HepG2 (cell line): ENCODE measurements around the gene FNDC7. TPM values are rescaled to one million over a fixed set of nuclear protein-coding genes. Genes with fewer than 3 reads are reported as not detected.
A peak's percentile ranks its signal among the peaks of the same experiment; 100 is the strongest.

Experiments
- BCL6 ChIP-seq: IDR thresholded peaks from 2 replicates; pipeline ENCODE4 v1.6.1; 2016; ENCODE audit warnings: missing genetic modification reagents, missing compliant biosample characterization
- CBX5 ChIP-seq: sonication (generic); formaldehyde crosslinking; IDR thresholded peaks from 2 replicates; pipeline ENCODE4 v1.4.0; 2020; ENCODE audit warnings: missing genetic modification reagents, borderline replicate concordance
- FOSL1 ChIP-seq: sonication (generic); formaldehyde crosslinking; IDR thresholded peaks from 2 replicates; pipeline ENCODE4 v1.9.0; 2021; ENCODE audit warnings: missing genetic modification reagents, borderline replicate concordance
- HNF4A ChIP-seq: sonication (generic); formaldehyde crosslinking; IDR thresholded peaks from 2 replicates; pipeline ENCODE4 v1.4.0; 2020; ENCODE audit warnings: missing genetic modification reagents
- ISL2 ChIP-seq: sonication (generic); formaldehyde crosslinking; IDR thresholded peaks from 2 replicates; pipeline ENCODE4 v1.5.0; 2020; ENCODE audit warnings: missing genetic modification reagents
- KLF6 ChIP-seq: IDR thresholded peaks from 2 replicates; pipeline ENCODE4 v1.8.0; 2016; ENCODE audit warnings: missing biosample characterization, missing genetic modification reagents
- MXI1 ChIP-seq: IDR thresholded peaks from 3 replicates; pipeline ENCODE4 v1.6.1; 2012; ENCODE audit warnings: low read depth, low read length, inconsistent platforms, borderline replicate concordance
- MYC ChIP-seq: sonication (generic); formaldehyde crosslinking; IDR thresholded peaks from 2 replicates; pipeline ENCODE4 v1.9.0; 2021; ENCODE audit warnings: missing genetic modification reagents, borderline replicate concordance
- RXRA ChIP-seq: sonication (generic); formaldehyde crosslinking; IDR thresholded peaks from 2 replicates; pipeline ENCODE4 v1.5.1; 2020; ENCODE audit warnings: missing genetic modification reagents
- SCMH1 ChIP-seq: sonication (generic); formaldehyde crosslinking; IDR thresholded peaks from 2 replicates; pipeline ENCODE4 v1.9.0; 2021; ENCODE audit warnings: missing genetic modification reagents, mild to moderate bottlenecking, borderline replicate concordance
- SRSF9 ChIP-seq: fragments of 200-400 bp; formaldehyde crosslinking; IDR thresholded peaks from 2 replicates; pipeline ENCODE4 v1.6.1; 2018; ENCODE audit warnings: borderline replicate concordance, mild to moderate bottlenecking, low read depth, low read length; ENCODE audit not compliant: insufficient read depth, poor library complexity, severe bottlenecking
- THAP11 ChIP-seq: IDR thresholded peaks from 2 replicates; pipeline ENCODE4 v1.6.1; 2016; ENCODE audit warnings: missing biosample characterization, missing genetic modification reagents
- ZBTB7B ChIP-seq: sonication (generic); formaldehyde crosslinking; IDR thresholded peaks from 2 replicates; pipeline ENCODE4 v1.4.0; 2020; ENCODE audit warnings: missing genetic modification reagents
- ZC3H4 ChIP-seq: sonication (generic); formaldehyde crosslinking; IDR thresholded peaks from 2 replicates; pipeline ENCODE4 v1.4.0; 2020; ENCODE audit warnings: missing genetic modification reagents, borderline replicate concordance
- ZNF256 ChIP-seq: sonication (generic); formaldehyde crosslinking; conservative IDR thresholded peaks from 2 replicates; pipeline ENCODE4 v1.4.0; 2020; ENCODE audit warnings: missing genetic modification reagents
- ZNF274 ChIP-seq: sonication (generic); formaldehyde crosslinking; IDR thresholded peaks from 2 replicates; pipeline ENCODE4 v1.5.1; 2020; ENCODE audit warnings: mild to moderate bottlenecking, missing genetic modification reagents
- ZNF335 ChIP-seq: sonication (generic); formaldehyde crosslinking; IDR thresholded peaks from 2 replicates; pipeline ENCODE4 v1.4.0; 2020; ENCODE audit warnings: missing genetic modification reagents
- ZNF337 ChIP-seq: sonication (generic); formaldehyde crosslinking; IDR thresholded peaks from 2 replicates; pipeline ENCODE4 v1.5.1; 2020; ENCODE audit warnings: missing genetic modification reagents, low read depth, mild to moderate bottlenecking, borderline replicate concordance
- ZNF354B ChIP-seq: sonication (generic); formaldehyde crosslinking; IDR thresholded peaks from 2 replicates; pipeline ENCODE4 v1.8.0; 2022; ENCODE audit warnings: mild to moderate bottlenecking, missing genetic modification reagents
- ZNF670 ChIP-seq: sonication (generic); formaldehyde crosslinking; IDR thresholded peaks from 2 replicates; pipeline ENCODE4 v1.8.0; 2022; ENCODE audit warnings: mild to moderate bottlenecking, missing genetic modification reagents, borderline replicate concordance
- polyA plus RNA-seq, 8 experiments: library from polyadenylated mRNA; depleted of rRNA in 3 of 8; stranded (reverse) in 7 of 8; unstranded in 1 of 8; fragments of >200 nt; fragmentation: Illumina TruSeq in 4 of 8; extraction: Trizol in 4 of 8; gene quantifications; 2 replicates each; pipeline versions ENCODE4 v1.2.1 to v1.2.3, GENCODE V29; 2011 to 2016; ENCODE audit warnings: low read depth in 4 of 8, missing spikeins in 1 of 8, mixed read lengths in 1 of 8; ENCODE audit not compliant: insufficient read depth in 1 of 8
- total RNA-seq, 5 experiments: library from RNA; depleted of rRNA; stranded (reverse); fragments of >200 nt; fragmentation: Illumina TruSeq; extraction: Trizol; gene quantifications; 2 replicates each; pipeline ENCODE4 v1.2.3, GENCODE V29; 2016; ENCODE audit warnings: low read depth in 1 of 5
- TF ChIP-seq, protein P1 (sequence below): sonication (generic); formaldehyde crosslinking; IDR thresholded peaks from 2 replicates; pipeline ENCODE4 v1.9.0; 2021; ENCODE audit warnings: missing genetic modification reagents, mild to moderate bottlenecking, borderline replicate concordance
- TF ChIP-seq, protein P2 (sequence below): fragments of 450-650 bp; IDR thresholded peaks from 2 replicates; pipeline ENCODE4 v1.6.1; 2017; ENCODE audit warnings: mild to moderate bottlenecking
- TF ChIP-seq, protein P3 (sequence below): sonication (generic); formaldehyde crosslinking; IDR thresholded peaks from 2 replicates; pipeline ENCODE4 v1.9.0; 2022; ENCODE audit warnings: low read depth, missing genetic modification reagents

The FNDC7 gene
- total and polyA plus RNA-seq, 2 of the 13 experiments (the other 11 are each of a cell fraction or from before 2014, with no cell fraction given), result 0.03 TPM; not detected in 1

DNA sequence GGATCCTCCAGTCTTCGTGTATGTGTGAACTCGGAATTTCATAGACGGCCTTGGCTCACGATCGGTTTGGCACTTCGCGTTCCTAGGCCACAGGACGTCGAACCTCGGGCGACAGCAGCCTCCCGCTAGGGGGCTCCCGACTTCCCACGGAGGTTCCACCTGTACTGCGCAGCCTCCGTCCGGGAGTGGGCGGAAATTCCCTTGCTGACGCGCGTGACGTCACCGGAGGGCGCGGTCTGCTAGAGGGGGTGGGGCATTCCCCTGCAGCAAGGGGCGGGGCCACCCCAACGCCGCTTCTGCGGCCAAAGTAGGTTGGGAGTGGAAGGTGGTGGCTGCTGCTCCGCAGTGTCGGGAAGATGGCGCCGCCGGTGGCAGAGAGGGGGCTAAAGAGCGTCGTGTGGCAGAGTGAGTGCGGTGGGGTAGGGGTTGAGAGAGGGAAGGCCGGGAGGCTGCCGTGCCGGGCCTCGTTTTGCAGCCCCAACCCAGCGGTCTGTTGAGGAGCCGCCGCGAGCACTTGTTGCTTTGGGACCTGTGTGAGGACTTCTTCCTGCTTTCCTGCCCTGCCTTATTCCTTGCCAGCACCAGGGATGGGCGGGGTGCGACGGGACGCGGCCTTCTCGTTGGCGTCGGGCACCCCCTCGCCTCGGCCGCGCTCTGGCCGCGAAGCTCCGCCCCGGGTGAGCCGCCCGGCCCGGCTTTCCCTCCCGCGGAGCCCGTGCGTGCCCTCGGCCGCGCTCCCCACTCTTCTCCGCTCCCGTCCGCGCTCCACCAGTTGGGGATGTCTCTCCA lies 33.9 kb downstream of the FNDC7 start, which contains the start of gene STXBP3 (continued):
- TF ChIP-seq, protein P1, sequence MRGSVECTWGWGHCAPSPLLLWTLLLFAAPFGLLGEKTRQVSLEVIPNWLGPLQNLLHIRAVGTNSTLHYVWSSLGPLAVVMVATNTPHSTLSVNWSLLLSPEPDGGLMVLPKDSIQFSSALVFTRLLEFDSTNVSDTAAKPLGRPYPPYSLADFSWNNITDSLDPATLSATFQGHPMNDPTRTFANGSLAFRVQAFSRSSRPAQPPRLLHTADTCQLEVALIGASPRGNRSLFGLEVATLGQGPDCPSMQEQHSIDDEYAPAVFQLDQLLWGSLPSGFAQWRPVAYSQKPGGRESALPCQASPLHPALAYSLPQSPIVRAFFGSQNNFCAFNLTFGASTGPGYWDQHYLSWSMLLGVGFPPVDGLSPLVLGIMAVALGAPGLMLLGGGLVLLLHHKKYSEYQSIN (CRISPR knock-in tag), result no peak
- TF ChIP-seq KLF6 (CRISPR knock-in tag) (no peak; the same call in 1 of the 2 replicates), RXRA (peak; percentile 56), MXI1 (0 out of 3 replicates have a peak, but pooled peaks have one; percentile 54), HNF4A (CRISPR knock-in tag) (0 out of 2 replicates have a peak, but pooled peaks have one; percentile 25), BCL6 (CRISPR knock-in tag) (peak; percentile 21; the same call in 1 of the 2 replicates), SRSF9 (no peak), ZNF670 (CRISPR knock-in tag) (no peak; the same call in 1 of the 2 replicates), ISL2 (peak; percentile 29; the same call in 1 of the 2 replicates), FOSL1 (CRISPR knock-in tag) (no peak), ZNF337 (CRISPR knock-in tag) (0 out of 2 replicates have a peak, but pooled peaks have one; percentile 76), THAP11 (CRISPR knock-in tag) (peak; percentile 82), SCMH1 (CRISPR knock-in tag) (no peak), ZNF354B (CRISPR knock-in tag) (no peak), ZBTB7B (CRISPR knock-in tag) (no peak), MYC (CRISPR knock-in tag) (peak; percentile 78), ZNF256 (CRISPR knock-in tag) (peak; percentile 70; the same call in 1 of the 2 replicates), CBX5 (0 out of 2 replicates have a peak, but pooled peaks have one; percentile 45), ZC3H4 (CRISPR knock-in tag) (no peak; the same call in 1 of the 2 replicates), ZNF274 (CRISPR knock-in tag) (peak; percentile 88), ZNF335 (CRISPR knock-in tag) (peak; percentile 50; the same call in 1 of the 2 replicates)
- TF ChIP-seq, protein P2, sequence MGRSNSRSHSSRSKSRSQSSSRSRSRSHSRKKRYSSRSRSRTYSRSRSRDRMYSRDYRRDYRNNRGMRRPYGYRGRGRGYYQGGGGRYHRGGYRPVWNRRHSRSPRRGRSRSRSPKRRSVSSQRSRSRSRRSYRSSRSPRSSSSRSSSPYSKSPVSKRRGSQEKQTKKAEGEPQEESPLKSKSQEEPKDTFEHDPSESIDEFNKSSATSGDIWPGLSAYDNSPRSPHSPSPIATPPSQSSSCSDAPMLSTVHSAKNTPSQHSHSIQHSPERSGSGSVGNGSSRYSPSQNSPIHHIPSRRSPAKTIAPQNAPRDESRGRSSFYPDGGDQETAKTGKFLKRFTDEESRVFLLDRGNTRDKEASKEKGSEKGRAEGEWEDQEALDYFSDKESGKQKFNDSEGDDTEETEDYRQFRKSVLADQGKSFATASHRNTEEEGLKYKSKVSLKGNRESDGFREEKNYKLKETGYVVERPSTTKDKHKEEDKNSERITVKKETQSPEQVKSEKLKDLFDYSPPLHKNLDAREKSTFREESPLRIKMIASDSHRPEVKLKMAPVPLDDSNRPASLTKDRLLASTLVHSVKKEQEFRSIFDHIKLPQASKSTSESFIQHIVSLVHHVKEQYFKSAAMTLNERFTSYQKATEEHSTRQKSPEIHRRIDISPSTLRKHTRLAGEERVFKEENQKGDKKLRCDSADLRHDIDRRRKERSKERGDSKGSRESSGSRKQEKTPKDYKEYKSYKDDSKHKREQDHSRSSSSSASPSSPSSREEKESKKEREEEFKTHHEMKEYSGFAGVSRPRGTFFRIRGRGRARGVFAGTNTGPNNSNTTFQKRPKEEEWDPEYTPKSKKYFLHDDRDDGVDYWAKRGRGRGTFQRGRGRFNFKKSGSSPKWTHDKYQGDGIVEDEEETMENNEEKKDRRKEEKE, result no peak
- TF ChIP-seq, protein P3, sequence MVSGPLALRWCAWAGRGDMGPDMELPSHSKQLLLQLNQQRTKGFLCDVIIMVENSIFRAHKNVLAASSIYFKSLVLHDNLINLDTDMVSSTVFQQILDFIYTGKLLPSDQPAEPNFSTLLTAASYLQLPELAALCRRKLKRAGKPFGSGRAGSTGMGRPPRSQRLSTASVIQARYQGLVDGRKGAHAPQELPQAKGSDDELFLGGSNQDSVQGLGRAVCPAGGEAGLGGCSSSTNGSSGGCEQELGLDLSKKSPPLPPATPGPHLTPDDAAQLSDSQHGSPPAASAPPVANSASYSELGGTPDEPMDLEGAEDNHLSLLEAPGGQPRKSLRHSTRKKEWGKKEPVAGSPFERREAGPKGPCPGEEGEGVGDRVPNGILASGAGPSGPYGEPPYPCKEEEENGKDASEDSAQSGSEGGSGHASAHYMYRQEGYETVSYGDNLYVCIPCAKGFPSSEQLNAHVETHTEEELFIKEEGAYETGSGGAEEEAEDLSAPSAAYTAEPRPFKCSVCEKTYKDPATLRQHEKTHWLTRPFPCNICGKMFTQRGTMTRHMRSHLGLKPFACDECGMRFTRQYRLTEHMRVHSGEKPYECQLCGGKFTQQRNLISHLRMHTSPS (CRISPR knock-in tag), result no peak
